ENCODE results near the gene PPHLN1.

The PPHLN1 gene

GRCh38 chr12:42356344-42356743 is 30.4 kb downstream of the PPHLN1 start:
- no peak overlapping the region for H3K9ac ChIP-seq (ENCODE audit: low read length)
- no peaks in the 10 kb centered on the region for H3K9me3 ChIP-seq (ENCODE audit: control insufficient read depth, low read length)
- no peaks in the 10 kb centered on the region for H3K36me3 ChIP-seq (ENCODE audit: control insufficient read depth, insufficient read depth, low read length)
- H3K4me1 ChIP-seq (ENCODE audit: control insufficient read depth, insufficient read depth, low read length): no peaks in the 10 kb centered on the region
- no peak overlapping the region for H3K4me3 ChIP-seq (ENCODE audit: low read length)
- no peaks in the 10 kb centered on the region for H3K27me3 ChIP-seq (ENCODE audit: control insufficient read depth, insufficient read depth, low read length)

- Histone ChIP-seq H3K4me3 (ENCODE audit: low read length) (no peak overlapping the region), H3K4me1 (ENCODE audit: control insufficient read depth, insufficient read depth, low read length) (no peaks in the 10 kb centered on the region), H3K9ac (ENCODE audit: low read length) (no peak overlapping the region), H3K9me3 (ENCODE audit: control insufficient read depth, low read length) (no peaks in the 10 kb centered on the region), H3K36me3 (ENCODE audit: control insufficient read depth, insufficient read depth, low read length) (no peaks in the 10 kb centered on the region), H3K27me3 (ENCODE audit: control insufficient read depth, insufficient read depth, low read length) (no peaks in the 10 kb centered on the region)
Measured at GRCh38 chr12:42360747-42361403, 34.9 kb downstream of the PPHLN1 start.

GRCh38 chr12:42361909-42362646 is 36.1 kb downstream of the PPHLN1 start:
- Histone ChIP-seq H3K9me3 (ENCODE audit: control insufficient read depth, low read length) (no peaks in the 10 kb centered on the region), H3K4me1 (ENCODE audit: control insufficient read depth, insufficient read depth, low read length) (no peaks in the 10 kb centered on the region), H3K4me3 (ENCODE audit: low read length) (no peak overlapping the region), H3K27me3 (ENCODE audit: control insufficient read depth, insufficient read depth, low read length) (no peaks in the 10 kb centered on the region), H3K36me3 (ENCODE audit: control insufficient read depth, insufficient read depth, low read length) (no peaks in the 10 kb centered on the region), H3K9ac (ENCODE audit: low read length) (no peak overlapping the region)

- Histone ChIP-seq H3K4me1 (ENCODE audit: control insufficient read depth, insufficient read depth, low read length) (no peaks in the 10 kb centered on the region), H3K27me3 (ENCODE audit: control insufficient read depth, insufficient read depth, low read length) (no peaks in the 10 kb centered on the region), H3K36me3 (ENCODE audit: control insufficient read depth, insufficient read depth, low read length) (no peaks in the 10 kb centered on the region), H3K9ac (ENCODE audit: low read length) (no peak overlapping the region), H3K9me3 (ENCODE audit: control insufficient read depth, low read length) (no peaks in the 10 kb centered on the region), H3K4me3 (ENCODE audit: low read length) (no peak overlapping the region)
Measured at GRCh38 chr12:42362647-42363260, 36.8 kb downstream of the PPHLN1 start.

- no peaks in the 10 kb centered on the region for H3K27me3 ChIP-seq (ENCODE audit: control insufficient read depth, insufficient read depth, low read length)
- H3K36me3 ChIP-seq (ENCODE audit: control insufficient read depth, insufficient read depth, low read length): no peaks in the 10 kb centered on the region
- no peaks in the 10 kb centered on the region for H3K9me3 ChIP-seq (ENCODE audit: control insufficient read depth, low read length)
- no peak overlapping the region for H3K9ac ChIP-seq (ENCODE audit: low read length)
- H3K4me3 ChIP-seq (ENCODE audit: low read length): no peak overlapping the region
- H3K4me1 ChIP-seq (ENCODE audit: control insufficient read depth, insufficient read depth, low read length): no peaks in the 10 kb centered on the region
Measured at GRCh38 chr12:42364692-42365091, 38.7 kb downstream of the PPHLN1 start.

GRCh38 chr12:42365486-42365885 is 39.5 kb downstream of the PPHLN1 start:
- Histone ChIP-seq H3K36me3 (ENCODE audit: control insufficient read depth, insufficient read depth, low read length) (no peaks in the 10 kb centered on the region), H3K9ac (ENCODE audit: low read length) (no peak overlapping the region), H3K4me1 (ENCODE audit: control insufficient read depth, insufficient read depth, low read length) (no peaks in the 10 kb centered on the region), H3K4me3 (ENCODE audit: low read length) (no peak overlapping the region), H3K9me3 (ENCODE audit: control insufficient read depth, low read length) (no peaks in the 10 kb centered on the region), H3K27me3 (ENCODE audit: control insufficient read depth, insufficient read depth, low read length) (no peaks in the 10 kb centered on the region)

GRCh38 chr12:42370013-42370412 is 44.0 kb downstream of the PPHLN1 start:
- H3K9ac ChIP-seq (ENCODE audit: low read length): no peak overlapping the region
- no peaks in the 10 kb centered on the region for H3K36me3 ChIP-seq (ENCODE audit: control insufficient read depth, insufficient read depth, low read length)
- no peaks in the 10 kb centered on the region for H3K4me1 ChIP-seq (ENCODE audit: control insufficient read depth, insufficient read depth, low read length)
- H3K4me3 ChIP-seq (ENCODE audit: low read length): no peak overlapping the region
- no peaks in the 10 kb centered on the region for H3K9me3 ChIP-seq (ENCODE audit: control insufficient read depth, low read length)
- no peaks in the 10 kb centered on the region for H3K27me3 ChIP-seq (ENCODE audit: control insufficient read depth, insufficient read depth, low read length)

- no peaks in the 10 kb centered on the region for H3K4me1 ChIP-seq (ENCODE audit: control insufficient read depth, insufficient read depth, low read length)
- no peak overlapping the region for H3K4me3 ChIP-seq (ENCODE audit: low read length)
- H3K27me3 ChIP-seq (ENCODE audit: control insufficient read depth, insufficient read depth, low read length): no peaks in the 10 kb centered on the region
Measured at GRCh38 chr12:42372154-42372791, 46.3 kb downstream of the PPHLN1 start.

GRCh38 chr12:42373669-42374068 is 47.7 kb downstream of the PPHLN1 start:
- Histone ChIP-seq H3K9me3 (ENCODE audit: control insufficient read depth, low read length) (no peaks in the 10 kb centered on the region), H3K9ac (ENCODE audit: low read length) (no peak overlapping the region), H3K27me3 (ENCODE audit: control insufficient read depth, insufficient read depth, low read length) (no peaks in the 10 kb centered on the region), H3K4me1 (ENCODE audit: control insufficient read depth, insufficient read depth, low read length) (no peaks in the 10 kb centered on the region), H3K4me3 (ENCODE audit: low read length) (no peak overlapping the region), H3K36me3 (ENCODE audit: control insufficient read depth, insufficient read depth, low read length) (no peaks in the 10 kb centered on the region)

More at GRCh38 chr12:42372154-42372791, 46.3 kb downstream of the PPHLN1 start:
- H3K36me3 ChIP-seq (ENCODE audit: control insufficient read depth, insufficient read depth, low read length): no peaks in the 10 kb centered on the region
- no peak overlapping the region for H3K9ac ChIP-seq (ENCODE audit: low read length)
- H3K9me3 ChIP-seq (ENCODE audit: control insufficient read depth, low read length): no peaks in the 10 kb centered on the region

GRCh38 chr12:42380733-42381132 is 54.8 kb downstream of the PPHLN1 start:
- Histone ChIP-seq H3K27me3 (ENCODE audit: control insufficient read depth, insufficient read depth, low read length) (no peaks in the 10 kb centered on the region), H3K4me1 (ENCODE audit: control insufficient read depth, insufficient read depth, low read length) (no peaks in the 10 kb centered on the region), H3K36me3 (ENCODE audit: control insufficient read depth, insufficient read depth, low read length) (no peaks in the 10 kb centered on the region), H3K9me3 (ENCODE audit: control insufficient read depth, low read length) (no peaks in the 10 kb centered on the region), H3K9ac (ENCODE audit: low read length) (no peak overlapping the region), H3K4me3 (ENCODE audit: low read length) (no peak overlapping the region)

- Histone ChIP-seq H3K27me3 (ENCODE audit: control insufficient read depth, insufficient read depth, low read length) (no peaks in the 10 kb centered on the region), H3K9ac (ENCODE audit: low read length) (no peak overlapping the region), H3K4me1 (ENCODE audit: control insufficient read depth, insufficient read depth, low read length) (peaks cover 6% of the 10 kb centered on the region), H3K36me3 (ENCODE audit: control insufficient read depth, insufficient read depth, low read length) (no peaks in the 10 kb centered on the region), H3K9me3 (ENCODE audit: control insufficient read depth, low read length) (no peaks in the 10 kb centered on the region), H3K4me3 (ENCODE audit: low read length) (no peak overlapping the region)
Measured at GRCh38 chr12:42382013-42382696, 56.2 kb downstream of the PPHLN1 start.

Data from mucosa of stomach (tissue), 1 donor.